ENCODE data around the gene VCAM1.

DNA sequence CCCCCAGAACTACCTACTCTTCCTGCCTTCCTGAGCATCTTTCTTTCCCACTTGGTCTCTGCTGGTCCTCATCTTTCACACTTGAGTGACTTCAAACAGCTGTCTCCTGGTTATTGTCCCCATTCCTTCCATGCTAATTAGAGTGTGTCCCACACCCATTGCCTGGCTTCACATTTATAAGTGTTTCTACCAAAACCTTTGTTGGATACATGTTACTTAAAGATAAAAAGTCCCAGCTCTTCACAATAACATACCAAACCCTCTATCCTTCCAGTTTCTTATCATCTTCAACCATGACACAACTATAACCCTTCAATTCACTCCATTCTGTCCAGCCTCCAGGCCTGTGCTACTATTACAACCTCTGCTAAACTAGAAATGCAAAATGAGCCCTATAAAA lies 41.0 kb downstream of the VCAM1 start:
- TF ChIP-seq, protein P1, sequence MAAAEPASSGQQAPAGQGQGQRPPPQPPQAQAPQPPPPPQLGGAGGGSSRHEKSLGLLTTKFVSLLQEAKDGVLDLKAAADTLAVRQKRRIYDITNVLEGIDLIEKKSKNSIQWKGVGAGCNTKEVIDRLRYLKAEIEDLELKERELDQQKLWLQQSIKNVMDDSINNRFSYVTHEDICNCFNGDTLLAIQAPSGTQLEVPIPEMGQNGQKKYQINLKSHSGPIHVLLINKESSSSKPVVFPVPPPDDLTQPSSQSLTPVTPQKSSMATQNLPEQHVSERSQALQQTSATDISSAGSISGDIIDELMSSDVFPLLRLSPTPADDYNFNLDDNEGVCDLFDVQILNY (CRISPR knock-in tag; IDR thresholded peaks at IDR 0.05): no peak
- TF ChIP-seq, protein P2, sequence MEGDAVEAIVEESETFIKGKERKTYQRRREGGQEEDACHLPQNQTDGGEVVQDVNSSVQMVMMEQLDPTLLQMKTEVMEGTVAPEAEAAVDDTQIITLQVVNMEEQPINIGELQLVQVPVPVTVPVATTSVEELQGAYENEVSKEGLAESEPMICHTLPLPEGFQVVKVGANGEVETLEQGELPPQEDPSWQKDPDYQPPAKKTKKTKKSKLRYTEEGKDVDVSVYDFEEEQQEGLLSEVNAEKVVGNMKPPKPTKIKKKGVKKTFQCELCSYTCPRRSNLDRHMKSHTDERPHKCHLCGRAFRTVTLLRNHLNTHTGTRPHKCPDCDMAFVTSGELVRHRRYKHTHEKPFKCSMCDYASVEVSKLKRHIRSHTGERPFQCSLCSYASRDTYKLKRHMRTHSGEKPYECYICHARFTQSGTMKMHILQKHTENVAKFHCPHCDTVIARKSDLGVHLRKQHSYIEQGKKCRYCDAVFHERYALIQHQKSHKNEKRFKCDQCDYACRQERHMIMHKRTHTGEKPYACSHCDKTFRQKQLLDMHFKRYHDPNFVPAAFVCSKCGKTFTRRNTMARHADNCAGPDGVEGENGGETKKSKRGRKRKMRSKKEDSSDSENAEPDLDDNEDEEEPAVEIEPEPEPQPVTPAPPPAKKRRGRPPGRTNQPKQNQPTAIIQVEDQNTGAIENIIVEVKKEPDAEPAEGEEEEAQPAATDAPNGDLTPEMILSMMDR (IDR thresholded peaks at IDR 0.05): no peak
- TF ChIP-seq, protein P3, sequence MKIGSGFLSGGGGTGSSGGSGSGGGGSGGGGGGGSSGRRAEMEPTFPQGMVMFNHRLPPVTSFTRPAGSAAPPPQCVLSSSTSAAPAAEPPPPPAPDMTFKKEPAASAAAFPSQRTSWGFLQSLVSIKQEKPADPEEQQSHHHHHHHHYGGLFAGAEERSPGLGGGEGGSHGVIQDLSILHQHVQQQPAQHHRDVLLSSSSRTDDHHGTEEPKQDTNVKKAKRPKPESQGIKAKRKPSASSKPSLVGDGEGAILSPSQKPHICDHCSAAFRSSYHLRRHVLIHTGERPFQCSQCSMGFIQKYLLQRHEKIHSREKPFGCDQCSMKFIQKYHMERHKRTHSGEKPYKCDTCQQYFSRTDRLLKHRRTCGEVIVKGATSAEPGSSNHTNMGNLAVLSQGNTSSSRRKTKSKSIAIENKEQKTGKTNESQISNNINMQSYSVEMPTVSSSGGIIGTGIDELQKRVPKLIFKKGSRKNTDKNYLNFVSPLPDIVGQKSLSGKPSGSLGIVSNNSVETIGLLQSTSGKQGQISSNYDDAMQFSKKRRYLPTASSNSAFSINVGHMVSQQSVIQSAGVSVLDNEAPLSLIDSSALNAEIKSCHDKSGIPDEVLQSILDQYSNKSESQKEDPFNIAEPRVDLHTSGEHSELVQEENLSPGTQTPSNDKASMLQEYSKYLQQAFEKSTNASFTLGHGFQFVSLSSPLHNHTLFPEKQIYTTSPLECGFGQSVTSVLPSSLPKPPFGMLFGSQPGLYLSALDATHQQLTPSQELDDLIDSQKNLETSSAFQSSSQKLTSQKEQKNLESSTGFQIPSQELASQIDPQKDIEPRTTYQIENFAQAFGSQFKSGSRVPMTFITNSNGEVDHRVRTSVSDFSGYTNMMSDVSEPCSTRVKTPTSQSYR (CRISPR knock-in tag; IDR thresholded peaks at IDR 0.05): no peak
- no peak for TF ChIP-seq ELF4 (CRISPR knock-in tag; IDR thresholded peaks at IDR 0.05; ENCODE audit: low read depth)
- no peak for TF ChIP-seq JAZF1 (CRISPR knock-in tag; IDR thresholded peaks at IDR 0.05)
- TF ChIP-seq MYBL2 (CRISPR knock-in tag; IDR thresholded peaks at IDR 0.05): no peak
- TF ChIP-seq, protein P4, sequence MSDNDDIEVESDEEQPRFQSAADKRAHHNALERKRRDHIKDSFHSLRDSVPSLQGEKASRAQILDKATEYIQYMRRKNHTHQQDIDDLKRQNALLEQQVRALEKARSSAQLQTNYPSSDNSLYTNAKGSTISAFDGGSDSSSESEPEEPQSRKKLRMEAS (CRISPR knock-in tag; IDR thresholded peaks at IDR 0.05): no peak
- TF ChIP-seq, protein P5, sequence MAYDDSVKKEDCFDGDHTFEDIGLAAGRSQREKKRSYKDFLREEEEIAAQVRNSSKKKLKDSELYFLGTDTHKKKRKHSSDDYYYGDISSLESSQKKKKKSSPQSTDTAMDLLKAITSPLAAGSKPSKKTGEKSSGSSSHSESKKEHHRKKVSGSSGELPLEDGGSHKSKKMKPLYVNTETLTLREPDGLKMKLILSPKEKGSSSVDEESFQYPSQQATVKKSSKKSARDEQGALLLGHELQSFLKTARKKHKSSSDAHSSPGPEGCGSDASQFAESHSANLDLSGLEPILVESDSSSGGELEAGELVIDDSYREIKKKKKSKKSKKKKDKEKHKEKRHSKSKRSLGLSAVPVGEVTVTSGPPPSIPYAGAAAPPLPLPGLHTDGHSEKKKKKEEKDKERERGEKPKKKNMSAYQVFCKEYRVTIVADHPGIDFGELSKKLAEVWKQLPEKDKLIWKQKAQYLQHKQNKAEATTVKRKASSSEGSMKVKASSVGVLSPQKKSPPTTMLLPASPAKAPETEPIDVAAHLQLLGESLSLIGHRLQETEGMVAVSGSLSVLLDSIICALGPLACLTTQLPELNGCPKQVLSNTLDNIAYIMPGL (CRISPR knock-in tag; IDR thresholded peaks at IDR 0.05): no peak
- TF ChIP-seq, protein P6, sequence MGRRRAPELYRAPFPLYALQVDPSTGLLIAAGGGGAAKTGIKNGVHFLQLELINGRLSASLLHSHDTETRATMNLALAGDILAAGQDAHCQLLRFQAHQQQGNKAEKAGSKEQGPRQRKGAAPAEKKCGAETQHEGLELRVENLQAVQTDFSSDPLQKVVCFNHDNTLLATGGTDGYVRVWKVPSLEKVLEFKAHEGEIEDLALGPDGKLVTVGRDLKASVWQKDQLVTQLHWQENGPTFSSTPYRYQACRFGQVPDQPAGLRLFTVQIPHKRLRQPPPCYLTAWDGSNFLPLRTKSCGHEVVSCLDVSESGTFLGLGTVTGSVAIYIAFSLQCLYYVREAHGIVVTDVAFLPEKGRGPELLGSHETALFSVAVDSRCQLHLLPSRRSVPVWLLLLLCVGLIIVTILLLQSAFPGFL (CRISPR knock-in tag; IDR thresholded peaks at IDR 0.05; ENCODE audit: borderline replicate concordance): no peak
- TF ChIP-seq, protein P7, sequence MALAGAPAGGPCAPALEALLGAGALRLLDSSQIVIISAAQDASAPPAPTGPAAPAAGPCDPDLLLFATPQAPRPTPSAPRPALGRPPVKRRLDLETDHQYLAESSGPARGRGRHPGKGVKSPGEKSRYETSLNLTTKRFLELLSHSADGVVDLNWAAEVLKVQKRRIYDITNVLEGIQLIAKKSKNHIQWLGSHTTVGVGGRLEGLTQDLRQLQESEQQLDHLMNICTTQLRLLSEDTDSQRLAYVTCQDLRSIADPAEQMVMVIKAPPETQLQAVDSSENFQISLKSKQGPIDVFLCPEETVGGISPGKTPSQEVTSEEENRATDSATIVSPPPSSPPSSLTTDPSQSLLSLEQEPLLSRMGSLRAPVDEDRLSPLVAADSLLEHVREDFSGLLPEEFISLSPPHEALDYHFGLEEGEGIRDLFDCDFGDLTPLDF (CRISPR knock-in tag; IDR thresholded peaks at IDR 0.05): no peak
- TF ChIP-seq NR3C1 (CRISPR knock-in tag; conservative IDR thresholded peaks at IDR 0.05; ENCODE audit: low read depth): no peak
- TF ChIP-seq, protein P8, sequence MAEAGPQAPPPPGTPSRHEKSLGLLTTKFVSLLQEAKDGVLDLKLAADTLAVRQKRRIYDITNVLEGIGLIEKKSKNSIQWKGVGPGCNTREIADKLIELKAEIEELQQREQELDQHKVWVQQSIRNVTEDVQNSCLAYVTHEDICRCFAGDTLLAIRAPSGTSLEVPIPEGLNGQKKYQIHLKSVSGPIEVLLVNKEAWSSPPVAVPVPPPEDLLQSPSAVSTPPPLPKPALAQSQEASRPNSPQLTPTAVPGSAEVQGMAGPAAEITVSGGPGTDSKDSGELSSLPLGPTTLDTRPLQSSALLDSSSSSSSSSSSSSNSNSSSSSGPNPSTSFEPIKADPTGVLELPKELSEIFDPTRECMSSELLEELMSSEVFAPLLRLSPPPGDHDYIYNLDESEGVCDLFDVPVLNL (CRISPR knock-in tag; IDR thresholded peaks at IDR 0.05; ENCODE audit: borderline replicate concordance, low read depth): no peak
- TF ChIP-seq ETV6 (CRISPR knock-in tag; IDR thresholded peaks at IDR 0.05): no peak
